ENCODE results near the gene ZNF768.

DNA sequence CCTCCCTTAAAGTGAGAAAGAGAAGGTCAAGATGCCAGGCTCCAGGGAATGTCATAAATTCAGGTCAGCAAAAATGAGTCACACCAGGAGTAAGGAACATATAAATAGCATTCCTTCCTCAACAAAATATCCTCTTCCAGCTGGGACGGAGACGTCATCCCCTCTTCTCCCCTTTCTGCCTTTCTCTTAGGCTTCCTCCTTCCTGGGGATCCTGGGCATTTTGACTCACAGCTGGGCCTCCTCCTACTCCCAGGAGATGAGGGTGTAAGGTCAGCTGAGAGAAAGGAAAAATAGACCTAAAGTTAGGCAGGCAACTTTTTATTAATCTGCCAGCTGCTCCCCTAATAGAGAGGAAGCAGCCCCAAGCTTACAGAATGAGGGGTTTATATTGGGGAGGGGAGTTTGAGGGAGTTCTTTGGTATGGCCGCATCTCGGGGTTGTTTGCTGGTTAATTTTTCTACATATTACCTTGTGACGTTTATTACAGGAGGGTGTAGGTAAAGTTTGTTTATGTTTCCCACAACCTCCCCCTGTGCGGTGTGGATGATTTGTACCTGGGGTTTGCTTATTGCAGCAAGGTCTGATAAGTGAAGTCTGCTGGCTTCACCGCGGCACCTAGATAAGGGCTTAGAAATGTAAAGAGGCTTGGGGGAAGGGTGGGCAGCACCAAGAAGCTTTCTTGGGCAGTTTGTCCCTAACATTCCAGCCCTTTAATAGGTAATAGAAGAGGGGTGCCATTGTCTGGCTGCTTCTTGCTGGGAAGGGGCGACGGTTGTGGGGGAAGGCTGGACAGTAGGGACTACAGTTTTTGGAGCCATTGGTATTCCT, 15.3 kb upstream of the ZNF768 start:
- TF ChIP-seq EZH2 (IDR thresholded peaks at IDR 0.05) (no peak), POLR2AphosphoS5 (IDR thresholded peaks at IDR 0.05; ENCODE audit: borderline replicate concordance, low read depth, low read length) (no peak)

Measured in SK-N-MC (cell line).